H9 (cell line): ENCODE data around the gene CPA4. TPM values are rescaled to one million over a fixed set of nuclear protein-coding genes. Genes with fewer than 3 reads are reported as not detected.

Source experiments
- DNase-seq: peaks from one replicate; pipeline ENCODE4 v3.0.0-alpha.2; 2017
- H2AFZ ChIP-seq: one replicate; pipeline ENCODE4 v1.6.1; 2013; ENCODE audit warnings: mild to moderate bottlenecking, low read length, control low read depth, moderate library complexity
- H2AK5ac ChIP-seq: 2 replicates; pipeline ENCODE4 v1.6.1; 2013; ENCODE audit warnings: low read length, control low read depth, mixed read lengths; ENCODE audit not compliant: insufficient read length
- H2BK120ac ChIP-seq: one replicate; pipeline ENCODE4 v1.6.1; 2013; ENCODE audit warnings: low read depth, mild to moderate bottlenecking, low read length, control low read depth, inconsistent platforms; ENCODE audit not compliant: poor library complexity, severe bottlenecking
- H2BK12ac ChIP-seq: 2 replicates; pipeline ENCODE4 v1.6.1; 2013; ENCODE audit warnings: low read length, control low read depth, mixed read lengths, low read depth; ENCODE audit not compliant: insufficient read length
- H2BK15ac ChIP-seq: 2 replicates; pipeline ENCODE4 v1.6.1; 2013; ENCODE audit warnings: low read depth, low read length, control low read depth
- H2BK20ac ChIP-seq: one replicate; pipeline ENCODE4 v1.6.1; 2013; ENCODE audit warnings: low read depth, mild to moderate bottlenecking, low read length, control low read depth, inconsistent platforms; ENCODE audit not compliant: poor library complexity, severe bottlenecking
- H2BK5ac ChIP-seq: 2 replicates; pipeline ENCODE4 v1.6.1; 2013; ENCODE audit warnings: low read length, control low read depth, mixed read lengths; ENCODE audit not compliant: insufficient read length
- H3K14ac ChIP-seq: 2 replicates; pipeline ENCODE4 v1.6.1; 2013; ENCODE audit warnings: low read length, control low read depth; ENCODE audit not compliant: insufficient read depth
- H3K18ac ChIP-seq: 2 replicates; pipeline ENCODE4 v1.6.1; 2013; ENCODE audit warnings: low read depth, mild to moderate bottlenecking, mixed read lengths, low read length, control low read depth; ENCODE audit not compliant: insufficient read length
- H3K23ac ChIP-seq: 2 replicates; pipeline ENCODE4 v1.6.1; 2013; ENCODE audit warnings: low read length, control low read depth, mixed read lengths, low read depth; ENCODE audit not compliant: insufficient read length
- H3K23me2 ChIP-seq: 2 replicates; pipeline ENCODE4 v1.6.1; 2013; ENCODE audit warnings: low read depth, mild to moderate bottlenecking, mixed read lengths, low read length, control low read depth; ENCODE audit not compliant: insufficient read length, poor library complexity, severe bottlenecking
- H3K27ac ChIP-seq: 2 replicates; pipeline ENCODE4 v1.5.1; 2013; ENCODE audit warnings: low read length, control low read depth, mixed read lengths, low read depth; ENCODE audit not compliant: insufficient read length
- H3K27me3 ChIP-seq: 2 replicates; pipeline ENCODE4 v1.6.1; 2013; ENCODE audit warnings: low read length, control low read depth, inconsistent platforms; ENCODE audit not compliant: insufficient read depth
- H3K4ac ChIP-seq: 2 replicates; pipeline ENCODE4 v1.6.1; 2013; ENCODE audit warnings: low read depth, mild to moderate bottlenecking, control low read depth, inconsistent platforms, low read length, moderate library complexity
- H3K4me1 ChIP-seq: 2 replicates; pipeline ENCODE4 v1.6.1; 2013; ENCODE audit warnings: low read length, control low read depth, inconsistent platforms; ENCODE audit not compliant: insufficient read depth
- H3K4me2 ChIP-seq: 2 replicates; pipeline ENCODE4 v1.6.1; 2013; ENCODE audit warnings: low read length, control low read depth, mixed read lengths; ENCODE audit not compliant: insufficient read length, insufficient read depth
- H3K56ac ChIP-seq: 2 replicates; pipeline ENCODE4 v1.6.1; 2013; ENCODE audit warnings: low read depth, mild to moderate bottlenecking, mixed read lengths, low read length, control low read depth; ENCODE audit not compliant: insufficient read length
- H3K79me1 ChIP-seq: 2 replicates; pipeline ENCODE4 v1.6.1; 2013; ENCODE audit warnings: low read depth, mild to moderate bottlenecking, moderate library complexity, low read length, control low read depth, inconsistent platforms; ENCODE audit not compliant: insufficient read depth, poor library complexity, severe bottlenecking
- H3K79me2 ChIP-seq: 2 replicates; pipeline ENCODE4 v1.6.1; 2013; ENCODE audit warnings: low read length, control low read depth, inconsistent platforms; ENCODE audit not compliant: insufficient read depth
- H3K9ac ChIP-seq: 2 replicates; pipeline ENCODE4 v1.6.1; 2013; ENCODE audit warnings: low read length, control low read depth, mixed read lengths; ENCODE audit not compliant: insufficient read length; ENCODE audit errors: extremely low read depth
- H3K9me3 ChIP-seq: one replicate; pipeline ENCODE4 v1.6.1; 2013; ENCODE audit warnings: low read depth, low read length, inconsistent platforms; ENCODE audit not compliant: control insufficient read depth
- H3T11ph ChIP-seq: one replicate; pipeline ENCODE4 v1.6.1; 2013; ENCODE audit warnings: mild to moderate bottlenecking, low read length, control low read depth, inconsistent platforms
- H4K20me1 ChIP-seq: one replicate; pipeline ENCODE4 v1.6.1; 2013; ENCODE audit not compliant: control insufficient read depth, insufficient read length, insufficient read depth
- H4K5ac ChIP-seq: 2 replicates; pipeline ENCODE4 v1.6.1; 2013; ENCODE audit warnings: low read depth, mild to moderate bottlenecking, mixed read lengths, low read length, control low read depth; ENCODE audit not compliant: insufficient read length
- H4K8ac ChIP-seq: replicated peaks from 2 replicates; pipeline ENCODE4 v1.6.1; 2013; ENCODE audit warnings: low read length, control low read depth, mixed read lengths, low read depth; ENCODE audit not compliant: insufficient read length
- H4K91ac ChIP-seq: 2 replicates; pipeline ENCODE4 v1.6.1; 2013; ENCODE audit warnings: low read depth, mild to moderate bottlenecking, moderate library complexity, mixed read lengths, low read length, control low read depth; ENCODE audit not compliant: insufficient read length
- H3K27ac Mint-ChIP-seq, 3 experiments: 2 replicates in 2 of 3; 3 replicates in 1 of 3; pipeline ENCODE4 v1.8.0; 2020 to 2021; ENCODE audit warnings: mixed read lengths in 3 of 3, mild to moderate bottlenecking in 1 of 3, moderate library complexity in 1 of 3
- H3K27me3 Mint-ChIP-seq: 2 replicates; pipeline ENCODE4 v1.8.0; 2021; ENCODE audit warnings: low read depth, mild to moderate bottlenecking, moderate library complexity, mixed read lengths
- H3K36me3 Mint-ChIP-seq, 3 experiments: 2 replicates in 2 of 3; 3 replicates in 1 of 3; pipeline ENCODE4 v1.8.0; 2020 to 2021; ENCODE audit warnings: low read depth in 3 of 3, mixed read lengths in 3 of 3; ENCODE audit not compliant: insufficient read depth in 1 of 3
- H3K4me1 Mint-ChIP-seq, 2 experiments: 2 replicates each; pipeline ENCODE4 v1.8.0; 2020; ENCODE audit warnings: mixed read lengths in 2 of 2
- H3K4me3 Mint-ChIP-seq, 2 experiments: 2 replicates in 1 of 2; 3 replicates in 1 of 2; pipeline ENCODE4 v1.8.0; 2020 to 2021; ENCODE audit warnings: mild to moderate bottlenecking in 2 of 2, mixed read lengths in 2 of 2, moderate library complexity in 1 of 2
- H3K9me3 Mint-ChIP-seq, 2 experiments: 2 replicates in 1 of 2; 3 replicates in 1 of 2; pipeline ENCODE4 v1.8.0; 2020; ENCODE audit warnings: mild to moderate bottlenecking in 2 of 2, mixed read lengths in 2 of 2, moderate library complexity in 1 of 2
- WGBS: extraction: QIAGEN DNeasy Blood & Tissue Kit; methylation state at CpG from one replicate; pipeline ENCODE4 v1.1.7; 2013; ENCODE audit warnings: missing lambda C conversion rate, low lambda C conversion rate, mixed read lengths; ENCODE audit not compliant: insufficient read length; ENCODE audit errors: extremely low coverage; 5-methylcytosine and 5-hydroxymethylcytosine counted together
- total RNA-seq: library from RNA; stranded (reverse); gene quantifications from 2 replicates; pipeline ENCODE4 v1.2.1, GENCODE V29; 2021
- TF ChIP-seq, protein P1 (sequence below): fragments of 200-600 bp; sonication (generic); conservative IDR thresholded peaks from 3 replicates; pipeline ENCODE4 v1.8.0; 2021; ENCODE audit warnings: antibody characterized with exemption, mild to moderate bottlenecking

The CPA4 gene
- total RNA-seq, 1 experiment from 2014 or later = not detected

DNA sequence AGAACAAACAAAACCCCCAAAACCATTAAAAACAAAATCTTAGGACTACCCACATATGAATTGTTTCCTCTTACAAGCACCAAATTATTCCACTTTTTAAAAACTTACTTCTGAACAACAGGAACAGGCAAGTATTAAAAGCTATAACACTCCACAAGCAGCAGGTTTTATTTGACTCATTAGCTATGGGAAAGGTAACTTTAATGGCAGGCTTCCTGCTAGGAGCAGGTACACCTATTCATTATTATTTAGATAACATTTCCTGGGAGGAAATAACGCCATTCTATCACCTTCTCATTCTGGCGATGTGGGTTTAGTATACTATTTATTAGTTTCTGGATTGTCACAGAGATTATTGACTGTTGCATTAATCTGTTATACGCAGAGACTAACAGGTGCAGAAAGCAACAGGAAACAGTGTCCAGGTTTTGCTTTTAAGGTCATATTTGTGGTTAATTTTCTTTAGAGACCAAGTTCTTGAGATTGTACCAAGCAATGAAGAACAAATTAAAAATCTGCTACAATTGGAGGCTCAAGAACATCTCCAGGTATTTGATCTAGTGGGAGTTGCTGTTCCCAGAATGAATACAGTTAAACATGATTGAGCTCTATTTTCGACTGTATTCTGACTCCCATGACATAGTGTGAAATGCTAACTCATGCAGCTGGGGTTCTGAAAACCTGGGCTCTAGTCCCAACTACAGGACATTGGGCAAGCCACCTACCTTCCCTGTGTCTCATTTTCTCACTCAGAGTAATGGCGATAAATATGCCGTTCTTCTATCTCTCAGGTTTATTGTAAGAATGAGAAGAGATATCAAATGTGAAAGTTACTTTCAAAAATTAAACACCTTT, 24.3 kb upstream of the CPA4 start:
- peaks cover 5% of the 10 kb centered on the region; the same call in 1 of the 2 replicates for H3K27me3 Mint-ChIP-seq

More for the DNA sequence above, 24.3 kb upstream of the CPA4 start:
- Histone ChIP-seq H3K27ac (no peak overlapping the region), H3K4me2 (no peak overlapping the region), H4K8ac (no peak overlapping the region), H3K14ac (no peak overlapping the region), H3K9ac (no peak overlapping the region), H2BK5ac (no peak overlapping the region), H2AFZ (no peak overlapping the region), H2BK15ac (no peak overlapping the region), H3T11ph (no peak overlapping the region), H4K5ac (no peak overlapping the region), H3K56ac (no peak overlapping the region), H3K9me3 (no peaks in the 10 kb centered on the region), H3K4me1 (peaks cover 10% of the 10 kb centered on the region; the same call in 1 of the 2 replicates), H3K23ac (no peak overlapping the region), H3K79me2 (no peaks in the 10 kb centered on the region), H3K18ac (no peak overlapping the region), H2AK5ac (no peak overlapping the region), H2BK12ac (no peak overlapping the region), H4K20me1 (no peaks in the 10 kb centered on the region), H3K23me2 (no peaks in the 10 kb centered on the region), H2BK20ac (no peak overlapping the region), H4K91ac (no peak overlapping the region), H3K4ac (no peak overlapping the region), H2BK120ac (no peak overlapping the region), H3K27me3 (no peaks in the 10 kb centered on the region), H3K79me1 (no peaks in the 10 kb centered on the region)
- no CpG with 5 or more reads among the region's 6 CpGs for WGBS
- Mint-ChIP-seq H3K36me3 (peaks cover 0 to 4% (median 4%) of the 10 kb centered on the region in 3 experiments; a peak in 2 of 7 replicates), H3K9me3 (no peaks in the 10 kb centered on the region; a peak in 2 of 5 replicates), H3K27ac (no peak overlapping the region), H3K4me1 (peaks cover 46 to 50% of the 10 kb centered on the region in 2 experiments), H3K4me3 (no peak overlapping the region)
- TF ChIP-seq, protein P1, sequence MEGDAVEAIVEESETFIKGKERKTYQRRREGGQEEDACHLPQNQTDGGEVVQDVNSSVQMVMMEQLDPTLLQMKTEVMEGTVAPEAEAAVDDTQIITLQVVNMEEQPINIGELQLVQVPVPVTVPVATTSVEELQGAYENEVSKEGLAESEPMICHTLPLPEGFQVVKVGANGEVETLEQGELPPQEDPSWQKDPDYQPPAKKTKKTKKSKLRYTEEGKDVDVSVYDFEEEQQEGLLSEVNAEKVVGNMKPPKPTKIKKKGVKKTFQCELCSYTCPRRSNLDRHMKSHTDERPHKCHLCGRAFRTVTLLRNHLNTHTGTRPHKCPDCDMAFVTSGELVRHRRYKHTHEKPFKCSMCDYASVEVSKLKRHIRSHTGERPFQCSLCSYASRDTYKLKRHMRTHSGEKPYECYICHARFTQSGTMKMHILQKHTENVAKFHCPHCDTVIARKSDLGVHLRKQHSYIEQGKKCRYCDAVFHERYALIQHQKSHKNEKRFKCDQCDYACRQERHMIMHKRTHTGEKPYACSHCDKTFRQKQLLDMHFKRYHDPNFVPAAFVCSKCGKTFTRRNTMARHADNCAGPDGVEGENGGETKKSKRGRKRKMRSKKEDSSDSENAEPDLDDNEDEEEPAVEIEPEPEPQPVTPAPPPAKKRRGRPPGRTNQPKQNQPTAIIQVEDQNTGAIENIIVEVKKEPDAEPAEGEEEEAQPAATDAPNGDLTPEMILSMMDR = no peak
- DNase-seq = no peak
